ENCODE results near the gene SERPINB6. TPM values are rescaled to one million over a fixed set of nuclear protein-coding genes. Genes with fewer than 3 reads are reported as not detected.
A peak's percentile ranks its signal among the peaks of the same experiment; 100 is the strongest.

SERPINB6 gene
- total RNA-seq, 2 experiments from 2014 or later: 13.2 TPM; not detected in 1

GRCh38 chr6:3001773-3002293 lies 30.5 kb upstream of the SERPINB6 start:
- no peaks in the 10 kb centered on the region for H3K9me2 ChIP-seq (ENCODE audit: insufficient read depth, low read length)
- no TSS peak for BruUV-seq (replicated peaks)
- no peaks in the 10 kb centered on the region for H3K79me2 ChIP-seq (ENCODE audit: insufficient read depth, low read depth, low read length)
- H4K20me1 ChIP-seq (ENCODE audit: insufficient read depth, low read length): no peaks in the 10 kb centered on the region
- H3K4me3 ChIP-seq (ENCODE audit: low read depth, low read length, poor library complexity, severe bottlenecking): no peak overlapping the region
- ChIA-PET CTCF (ENCODE audit: unreplicated experiment) (interaction anchor here (1.0 to 1.4 kb wide), 2 partner anchors 25 to 30 kb away, joined by 3 to 4 read pairs; no protein-coding TSS in a partner anchor), POLR2A (interaction anchor here (1.2 to 3.7 kb wide), 2 partner anchors 25 to 62 kb away, joined by 3 to 29 read pairs; no protein-coding TSS in a partner anchor)
- H3K9me3 ChIP-seq (ENCODE audit: low read length): no peaks in the 10 kb centered on the region
- DNase-seq (ENCODE audit: low spot score): peak; percentile 18
- intact Hi-C loops (cut with micrococcal nuclease; ENCODE audit: unreplicated experiment): no loop called here
- H3K4me1 ChIP-seq (ENCODE audit: insufficient read depth, low read length, poor library complexity, severe bottlenecking): peaks cover 14% of the 10 kb centered on the region
- peaks cover 6% of the 10 kb centered on the region for H3K36me3 ChIP-seq (ENCODE audit: insufficient read depth, low read length)
- TF ChIP-seq CTCF (conservative IDR thresholded peaks at IDR 0.05; ENCODE audit: low read length) (no peak), EZH2phosphoT487 (IDR thresholded peaks at IDR 0.05; ENCODE audit: borderline replicate concordance, low read depth, low read length) (no peak)
- no peak overlapping the region for H3K4me2 ChIP-seq (ENCODE audit: low read length)
- no peak overlapping the region for H3K27ac ChIP-seq (ENCODE audit: low read depth, low read length, poor library complexity, severe bottlenecking)
- no peak overlapping the region for H2AFZ ChIP-seq (ENCODE audit: low read length)

GRCh38 chr6:3001146-3001772 lies 29.9 kb upstream of the SERPINB6 start:
- TF ChIP-seq CTCF (conservative IDR thresholded peaks at IDR 0.05; ENCODE audit: low read length): no peak
- no peak for TF ChIP-seq EZH2phosphoT487 (IDR thresholded peaks at IDR 0.05; ENCODE audit: borderline replicate concordance, low read depth, low read length)
- Histone ChIP-seq H3K27ac (ENCODE audit: low read depth, low read length, poor library complexity, severe bottlenecking) (no peak overlapping the region), H4K20me1 (ENCODE audit: insufficient read depth, low read length) (no peaks in the 10 kb centered on the region), H3K4me3 (ENCODE audit: low read depth, low read length, poor library complexity, severe bottlenecking) (no peak overlapping the region), H3K36me3 (ENCODE audit: insufficient read depth, low read length) (peaks cover 4% of the 10 kb centered on the region), H3K4me1 (ENCODE audit: insufficient read depth, low read length, poor library complexity, severe bottlenecking) (peaks cover 17% of the 10 kb centered on the region), H3K4me2 (ENCODE audit: low read length) (no peak overlapping the region), H2AFZ (ENCODE audit: low read length) (no peak overlapping the region), H3K9me2 (ENCODE audit: insufficient read depth, low read length) (no peaks in the 10 kb centered on the region), H3K79me2 (ENCODE audit: insufficient read depth, low read depth, low read length) (no peaks in the 10 kb centered on the region), H3K9me3 (ENCODE audit: low read length) (no peaks in the 10 kb centered on the region)
- DNase-seq (ENCODE audit: low spot score): no peak
- BruUV-seq (replicated peaks): TSS peak; percentile 69
- POLR2A ChIA-PET: interaction anchor here (0.6 to 3.7 kb wide), 6 partner anchors 23 to 380 kb away, joined by 3 to 29 read pairs (median 3); partner anchors contain the start of gene WRNIP1
- CTCF ChIA-PET (ENCODE audit: unreplicated experiment): interaction anchor here (1.0 to 1.4 kb wide), 2 partner anchors 26 to 31 kb away, joined by 3 to 4 read pairs; no protein-coding TSS in a partner anchor
- intact Hi-C loops (cut with micrococcal nuclease; ENCODE audit: unreplicated experiment): no loop called here

Data from OCI-LY7 (cell line).